Measurements from ENCODE around the gene ABCD3. TPM values are rescaled to one million over a fixed set of nuclear protein-coding genes. Genes with fewer than 3 reads are reported as not detected.
"Not testable (repeated sequence)": the region's sequence is repeated elsewhere in the genome, so short reads cannot be mapped to it uniquely, and the experiment has no call there.

Gene ABCD3
- total RNA-seq, 4 donors from 2014 or later = 31.3 to 46.6 (median 41.8) TPM

GRCh38 chr1:94560333-94560732 lies 142.1 kb downstream of the ABCD3 start:
- no peak overlapping the region for H3K4me3 ChIP-seq (ENCODE audit: low read depth, poor library complexity, severe bottlenecking)
- WGBS, 2 donors = 58 to 69% methylated on average over 1 of the region's 1 CpG
- intact Hi-C loops (cut with DNase I; ENCODE audit: low total_unique reads) = no loop called here
- TF ChIP-seq POLR2A (IDR thresholded peaks at IDR 0.05) = no peak
- TF ChIP-seq, protein P1, sequence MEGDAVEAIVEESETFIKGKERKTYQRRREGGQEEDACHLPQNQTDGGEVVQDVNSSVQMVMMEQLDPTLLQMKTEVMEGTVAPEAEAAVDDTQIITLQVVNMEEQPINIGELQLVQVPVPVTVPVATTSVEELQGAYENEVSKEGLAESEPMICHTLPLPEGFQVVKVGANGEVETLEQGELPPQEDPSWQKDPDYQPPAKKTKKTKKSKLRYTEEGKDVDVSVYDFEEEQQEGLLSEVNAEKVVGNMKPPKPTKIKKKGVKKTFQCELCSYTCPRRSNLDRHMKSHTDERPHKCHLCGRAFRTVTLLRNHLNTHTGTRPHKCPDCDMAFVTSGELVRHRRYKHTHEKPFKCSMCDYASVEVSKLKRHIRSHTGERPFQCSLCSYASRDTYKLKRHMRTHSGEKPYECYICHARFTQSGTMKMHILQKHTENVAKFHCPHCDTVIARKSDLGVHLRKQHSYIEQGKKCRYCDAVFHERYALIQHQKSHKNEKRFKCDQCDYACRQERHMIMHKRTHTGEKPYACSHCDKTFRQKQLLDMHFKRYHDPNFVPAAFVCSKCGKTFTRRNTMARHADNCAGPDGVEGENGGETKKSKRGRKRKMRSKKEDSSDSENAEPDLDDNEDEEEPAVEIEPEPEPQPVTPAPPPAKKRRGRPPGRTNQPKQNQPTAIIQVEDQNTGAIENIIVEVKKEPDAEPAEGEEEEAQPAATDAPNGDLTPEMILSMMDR (IDR thresholded peaks at IDR 0.05) = no peak
- DNase-seq (ENCODE audit: low spot score in 2 of 2) = no peak

- WGBS, 2 donors = 79% methylated on average over 12 of the region's 12 CpGs
- intact Hi-C loops (cut with DNase I; ENCODE audit: low total_unique reads) = no loop called here
- DNase-seq (ENCODE audit: low spot score in 2 of 2) = no peak
- no peak overlapping the region for H3K4me3 ChIP-seq (ENCODE audit: low read depth, poor library complexity, severe bottlenecking)
- TF ChIP-seq, protein P1 (IDR thresholded peaks at IDR 0.05) = no peak
- TF ChIP-seq POLR2A (IDR thresholded peaks at IDR 0.05) = no peak
These were observed 144.5 kb downstream of the ABCD3 start for GRCh38 chr1:94562519-94563260.

DNA sequence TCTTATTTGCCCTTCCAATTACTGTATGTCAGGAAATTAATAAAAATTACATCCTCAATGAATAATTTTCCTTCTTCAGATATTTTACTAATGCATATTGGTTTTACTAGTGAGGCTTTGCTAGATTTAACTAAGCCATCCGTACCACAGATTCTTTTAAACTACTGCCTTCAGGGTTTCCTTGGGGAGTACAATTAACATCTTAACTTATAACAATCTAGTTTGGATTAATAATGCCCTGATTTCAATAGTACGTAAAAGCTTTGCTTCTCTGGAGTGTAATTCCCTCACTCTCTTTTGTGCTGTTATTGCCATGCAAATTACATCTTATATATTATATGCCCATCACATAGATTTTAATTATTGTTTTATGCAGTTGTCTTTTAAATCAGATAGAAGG lies 147.7 kb downstream of the ABCD3 start:
- TF ChIP-seq POLR2A (IDR thresholded peaks at IDR 0.05) = no peak
- TF ChIP-seq, protein P1 (IDR thresholded peaks at IDR 0.05) = no peak
- 94 to 95% methylated on average over 2 of the region's 2 CpGs for WGBS, 2 donors
- no peak for DNase-seq (ENCODE audit: low spot score in 2 of 2)
- intact Hi-C loops (cut with DNase I; ENCODE audit: low total_unique reads) = no loop called here
- no peak overlapping the region for H3K4me3 ChIP-seq (ENCODE audit: low read depth, poor library complexity, severe bottlenecking)

GRCh38 chr1:94566436-94566835 lies 148.2 kb downstream of the ABCD3 start:
- DNase-seq (ENCODE audit: low spot score in 2 of 2); intact Hi-C loops (cut with DNase I; ENCODE audit: low total_unique reads); H3K4me3 ChIP-seq (ENCODE audit: low read depth, poor library complexity, severe bottlenecking): not testable (repeated sequence)
- WGBS, 2 donors = 59 to 62% methylated on average over 5 of the region's 5 CpGs

GRCh38 chr1:94567975-94568607 lies 149.9 kb downstream of the ABCD3 start:
- H3K4me3 ChIP-seq (ENCODE audit: low read depth, poor library complexity, severe bottlenecking); DNase-seq (ENCODE audit: low spot score in 2 of 2); intact Hi-C loops (cut with DNase I; ENCODE audit: low total_unique reads): not testable (repeated sequence)
- 89 to 92% methylated on average over 2 of the region's 2 CpGs for WGBS, 2 donors

Other genes starting within 250 kb of the ABCD3 start
- 10 to 100 TPM; 30.1 to 49.5 (median 33.9) TPM for gene ARHGAP29, start 180.8 kb upstream of the ABCD3 start, total RNA-seq
- 100 to 1,000 TPM in 1 of 4 donors, 10 to 100 TPM in 3; 69.2 to 129 (median 85.9) TPM for gene F3, start 123.4 kb downstream of the ABCD3 start, total RNA-seq

All from lower leg skin (tissue), 4 donors.